NCI-H774 (cell line): Measurements from ENCODE around the gene NODAL.

Experiments used
- DNase-seq: peaks from one replicate; lab custom pipeline; 2025; lab: John Stamatoyannopoulos, UW

Gene NODAL

DNA sequence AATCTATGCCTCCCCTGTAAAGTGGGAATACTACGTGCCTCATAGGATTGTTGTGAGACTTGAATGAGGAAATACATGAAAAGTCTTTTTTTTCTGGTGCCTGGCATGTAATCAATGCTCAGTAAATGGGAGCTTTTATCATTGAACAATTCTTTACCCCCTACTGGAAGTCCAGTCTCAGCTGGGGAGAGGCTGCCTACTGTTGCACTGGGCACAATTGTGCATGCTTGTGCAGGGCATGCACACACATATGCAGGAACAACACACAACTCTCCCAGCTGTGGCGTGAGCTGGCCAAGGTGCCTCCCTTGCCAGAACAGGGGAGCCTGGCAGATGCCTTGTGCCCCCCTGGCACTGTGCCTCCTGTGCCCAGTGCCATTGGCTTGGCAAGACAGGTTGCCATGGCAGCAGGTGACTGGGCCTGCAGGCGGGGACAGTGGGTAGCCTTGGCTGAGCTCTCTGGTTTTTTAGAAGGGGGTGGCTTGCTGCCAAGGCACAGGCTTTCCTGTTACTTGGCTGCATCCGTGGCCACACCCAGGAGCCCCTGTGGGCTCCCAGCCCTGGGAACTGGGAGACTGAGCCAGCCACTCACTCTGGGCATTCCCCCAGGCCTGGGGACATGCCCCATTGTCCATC is 21.0 kb upstream of the NODAL start:
- DNase-seq = peak; percentile 43

DNA sequence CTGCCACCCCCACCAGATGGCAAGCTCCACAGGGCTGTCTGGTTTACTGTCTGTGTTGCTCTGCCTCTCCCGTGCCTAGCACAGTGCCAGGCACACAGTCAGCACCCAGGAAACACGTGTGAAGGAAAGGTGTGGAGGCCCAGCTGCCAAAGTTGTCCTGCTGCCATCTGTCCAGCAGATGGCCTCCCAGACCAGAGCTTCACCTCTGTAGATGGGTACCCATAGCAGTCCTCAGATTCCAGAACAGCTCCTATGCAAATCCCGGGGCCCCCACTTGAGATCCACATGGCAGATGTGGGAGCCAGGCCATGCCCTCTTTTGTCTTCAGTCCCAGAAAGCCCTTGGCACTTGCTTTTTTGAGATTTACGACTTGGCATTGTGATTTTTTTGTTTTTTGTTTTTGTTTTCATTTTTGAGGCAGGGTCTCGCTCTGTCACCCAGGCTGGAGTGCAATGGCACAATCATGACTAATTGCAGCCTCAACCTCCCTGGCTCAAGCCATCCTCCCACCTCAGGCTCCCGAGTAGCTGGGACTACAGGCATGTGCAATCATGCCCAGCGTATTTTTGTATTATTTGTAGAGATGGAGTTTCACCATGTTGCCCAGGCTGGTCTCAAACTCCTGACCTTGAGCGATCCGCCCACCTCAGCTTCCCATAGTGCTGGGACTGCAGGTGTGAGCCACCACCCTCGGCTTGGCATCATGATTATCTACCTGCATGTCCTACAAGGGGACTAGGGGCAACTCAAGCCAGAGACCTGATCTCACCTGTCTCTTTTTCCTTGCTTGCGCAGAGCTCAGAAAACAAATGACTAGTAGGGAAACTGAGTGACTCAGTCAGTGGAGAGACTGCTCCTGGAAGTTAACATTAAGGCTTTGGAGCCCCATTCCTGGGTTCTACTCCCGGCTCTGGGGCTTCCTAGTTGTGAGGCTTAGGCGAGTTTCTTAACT is 20.2 kb upstream of the NODAL start:
- peak; percentile 20 for DNase-seq

DNA sequence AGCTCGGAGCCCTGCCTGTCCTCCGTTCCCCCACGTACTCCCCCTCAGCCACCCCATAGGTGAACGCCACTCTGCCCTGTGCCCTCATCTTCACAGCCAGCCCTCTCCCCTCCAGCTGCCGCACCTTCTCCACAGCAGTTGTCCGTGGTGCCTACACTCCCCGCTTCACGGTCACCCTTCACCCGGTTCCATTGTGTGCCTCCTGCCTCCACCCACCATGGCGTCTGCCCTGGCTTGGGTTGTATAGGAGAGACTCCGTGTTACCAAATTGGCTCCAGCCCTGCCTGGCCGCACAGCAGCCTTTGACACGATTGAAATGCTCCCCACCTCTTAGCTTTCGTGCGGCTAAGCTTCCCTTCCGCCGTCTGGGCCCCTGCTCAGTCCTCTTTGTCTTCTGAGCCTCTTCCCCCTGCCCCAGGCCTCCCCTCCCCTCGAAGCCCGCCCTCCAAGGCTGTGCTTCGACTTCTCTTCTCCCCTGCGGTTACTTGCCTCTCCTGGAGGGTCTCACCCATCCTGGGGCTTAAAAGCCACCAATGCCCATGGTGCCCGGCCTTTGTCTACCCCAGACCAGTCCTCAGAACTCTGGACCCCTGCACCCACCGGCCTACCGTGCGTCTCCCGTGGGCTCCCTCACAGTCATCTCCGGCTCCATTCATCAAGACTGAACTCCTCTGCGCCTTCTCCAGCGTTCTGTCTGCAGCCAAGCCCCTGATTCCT is 18.5 kb upstream of the NODAL start:
- DNase-seq = no peak

DNA sequence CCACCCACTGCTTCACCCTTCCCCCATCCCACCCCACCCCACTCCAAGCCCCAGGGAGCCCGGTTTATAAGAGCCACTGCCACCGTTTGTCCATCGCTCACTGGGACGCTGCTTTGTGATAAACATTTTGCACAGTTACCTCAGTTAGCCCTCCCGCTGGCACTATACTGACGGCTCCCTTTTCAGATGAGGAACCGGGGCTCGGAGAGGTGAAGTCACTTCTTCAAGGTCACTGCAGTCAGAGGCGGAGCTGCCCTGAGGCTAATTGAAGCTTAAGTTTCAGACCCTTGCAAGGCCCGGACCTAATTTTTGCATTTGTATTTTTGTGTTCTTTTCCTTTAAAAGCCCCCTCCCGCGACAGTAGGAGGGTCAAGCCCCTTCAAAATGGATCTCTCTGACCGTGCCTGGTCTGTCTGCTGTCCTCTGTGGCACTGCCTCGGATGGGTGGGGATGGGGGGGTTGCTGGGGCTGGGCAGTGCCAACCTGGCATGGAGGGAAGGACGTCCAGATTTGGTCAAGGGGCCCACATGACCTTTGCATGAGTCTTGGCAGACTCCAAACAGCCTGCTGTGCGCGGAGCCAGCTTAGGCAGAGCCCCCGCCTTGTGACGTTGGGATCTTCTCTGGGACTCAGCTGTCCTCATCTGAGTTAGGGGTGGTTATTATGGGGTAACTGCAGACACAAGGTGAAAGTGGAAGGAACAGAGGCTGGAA is 17.7 kb upstream of the NODAL start:
- DNase-seq = no peak

DNA sequence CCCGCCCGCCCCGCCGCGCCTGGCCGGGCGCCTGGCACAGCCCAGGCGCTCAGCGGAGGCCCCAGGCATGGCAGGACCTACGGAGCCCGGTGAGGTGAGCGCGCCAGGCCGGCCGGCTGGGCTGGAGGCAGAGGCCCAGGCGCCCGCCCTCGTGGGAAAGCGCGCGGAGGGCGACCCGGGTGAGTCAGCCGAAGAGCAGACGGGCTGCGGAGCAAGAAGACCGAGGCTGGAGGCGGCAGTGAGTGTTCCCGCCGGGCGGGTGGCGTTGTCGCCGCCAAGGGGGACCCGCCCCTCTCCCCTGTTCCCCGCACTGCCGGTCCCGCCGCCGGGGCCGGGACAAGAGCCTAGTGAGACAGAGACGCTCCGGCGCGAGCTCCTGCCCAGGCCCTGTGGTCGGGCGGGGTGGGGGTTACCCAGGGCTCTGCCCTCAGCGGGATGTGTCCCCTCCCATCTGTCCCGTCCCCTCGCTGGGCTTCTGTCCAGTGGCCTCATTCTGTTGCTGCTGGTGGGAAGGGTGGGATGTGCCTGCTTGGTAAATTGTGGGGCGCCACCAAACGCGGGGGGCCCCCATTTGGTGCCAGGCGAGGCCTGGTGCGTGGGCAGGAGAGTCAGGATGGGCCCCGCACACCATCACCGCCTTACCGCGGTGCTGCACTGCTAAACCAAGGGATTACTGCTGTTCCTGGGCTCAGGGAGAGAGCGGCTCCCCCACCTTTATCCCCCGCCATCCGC is 17.0 kb upstream of the NODAL start:
- DNase-seq = no peak

DNA sequence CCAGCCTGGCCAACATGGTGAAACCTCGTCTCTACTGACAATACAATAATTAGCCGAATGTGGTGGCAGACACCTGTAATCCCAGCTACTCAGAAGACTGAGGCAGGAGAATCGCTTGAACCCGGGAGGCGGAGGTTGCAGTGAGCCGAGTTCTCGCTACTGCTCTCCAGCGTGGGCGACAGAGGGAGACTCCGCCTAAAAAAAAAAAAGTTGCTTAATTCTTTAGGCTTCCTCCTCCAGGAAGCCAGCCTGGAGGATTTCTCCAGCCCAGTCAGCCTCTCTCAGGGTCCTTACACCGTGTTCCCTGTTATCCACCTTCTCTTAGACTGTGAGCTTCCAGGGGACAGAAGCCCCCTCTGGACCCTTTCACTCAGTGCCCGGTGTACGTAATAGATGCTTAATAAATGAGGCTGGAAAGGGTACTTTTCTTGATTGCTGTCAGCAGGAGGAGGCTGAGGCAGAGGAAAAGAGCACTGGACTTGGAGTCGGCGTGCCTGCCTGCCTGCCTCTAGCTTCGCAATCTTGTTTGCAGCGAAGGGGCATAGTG is 16.4 kb upstream of the NODAL start:
- no peak for DNase-seq

DNA sequence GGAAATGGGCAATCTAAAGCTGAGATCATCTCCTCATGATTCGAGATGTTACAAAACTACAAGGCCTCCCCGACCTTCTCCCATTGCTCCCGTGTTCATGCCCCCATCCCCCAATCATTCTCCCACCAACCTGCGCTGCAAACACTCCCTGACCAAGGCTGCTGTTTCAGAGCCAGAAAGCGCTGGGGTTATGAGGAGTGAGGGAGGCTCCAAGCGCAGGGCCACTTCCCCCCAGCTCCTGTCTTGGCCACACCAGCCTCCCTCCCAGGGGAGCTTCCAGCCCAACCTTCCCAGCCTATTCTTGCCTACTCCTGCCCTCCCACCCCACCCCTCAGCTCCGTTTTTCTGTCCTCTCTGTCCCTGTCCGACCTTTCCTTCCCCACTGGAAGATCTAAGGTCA is 14.7 kb upstream of the NODAL start:
- no peak for DNase-seq

DNA sequence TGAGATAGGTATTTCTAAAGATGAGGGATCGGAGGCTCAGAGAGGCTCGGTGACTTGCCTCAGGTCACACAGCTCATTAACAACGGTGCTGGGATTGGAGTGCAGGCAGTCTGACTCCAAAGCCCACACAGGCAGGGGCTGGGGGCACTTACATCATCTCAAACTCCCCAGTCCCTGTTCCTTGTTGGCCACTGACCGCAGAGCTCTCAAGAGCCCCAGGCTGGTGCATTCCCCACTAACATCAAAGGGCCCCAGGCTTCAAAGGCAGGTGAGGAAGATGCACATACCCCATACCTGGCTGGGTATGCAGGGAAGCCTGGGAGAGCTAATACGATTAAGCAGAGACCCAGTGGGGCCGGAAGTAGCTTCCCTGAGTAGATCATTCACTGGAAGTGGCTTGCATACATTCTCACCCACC is 13.7 kb upstream of the NODAL start:
- DNase-seq = no peak

DNA sequence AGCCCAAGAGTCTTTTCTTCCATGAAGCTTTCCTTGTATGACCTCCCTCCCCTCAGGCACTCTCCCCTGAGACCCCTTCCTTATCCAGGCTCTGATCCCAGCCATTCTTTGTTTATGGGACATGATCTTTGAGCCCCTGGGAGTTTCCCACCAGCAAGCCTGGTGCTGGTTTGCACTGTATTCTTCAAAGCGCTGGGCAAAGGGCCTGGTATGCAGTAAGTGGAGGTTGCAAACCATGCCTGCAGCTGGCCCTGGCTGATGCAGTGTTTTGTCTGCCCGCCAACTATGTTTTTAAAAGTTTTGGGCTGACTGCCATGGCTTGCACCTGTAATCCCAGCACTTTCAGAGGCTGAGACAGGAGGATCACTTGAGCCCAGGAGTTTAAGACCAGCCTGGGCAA is 6.8 kb upstream of the NODAL start:
- no peak for DNase-seq

DNA sequence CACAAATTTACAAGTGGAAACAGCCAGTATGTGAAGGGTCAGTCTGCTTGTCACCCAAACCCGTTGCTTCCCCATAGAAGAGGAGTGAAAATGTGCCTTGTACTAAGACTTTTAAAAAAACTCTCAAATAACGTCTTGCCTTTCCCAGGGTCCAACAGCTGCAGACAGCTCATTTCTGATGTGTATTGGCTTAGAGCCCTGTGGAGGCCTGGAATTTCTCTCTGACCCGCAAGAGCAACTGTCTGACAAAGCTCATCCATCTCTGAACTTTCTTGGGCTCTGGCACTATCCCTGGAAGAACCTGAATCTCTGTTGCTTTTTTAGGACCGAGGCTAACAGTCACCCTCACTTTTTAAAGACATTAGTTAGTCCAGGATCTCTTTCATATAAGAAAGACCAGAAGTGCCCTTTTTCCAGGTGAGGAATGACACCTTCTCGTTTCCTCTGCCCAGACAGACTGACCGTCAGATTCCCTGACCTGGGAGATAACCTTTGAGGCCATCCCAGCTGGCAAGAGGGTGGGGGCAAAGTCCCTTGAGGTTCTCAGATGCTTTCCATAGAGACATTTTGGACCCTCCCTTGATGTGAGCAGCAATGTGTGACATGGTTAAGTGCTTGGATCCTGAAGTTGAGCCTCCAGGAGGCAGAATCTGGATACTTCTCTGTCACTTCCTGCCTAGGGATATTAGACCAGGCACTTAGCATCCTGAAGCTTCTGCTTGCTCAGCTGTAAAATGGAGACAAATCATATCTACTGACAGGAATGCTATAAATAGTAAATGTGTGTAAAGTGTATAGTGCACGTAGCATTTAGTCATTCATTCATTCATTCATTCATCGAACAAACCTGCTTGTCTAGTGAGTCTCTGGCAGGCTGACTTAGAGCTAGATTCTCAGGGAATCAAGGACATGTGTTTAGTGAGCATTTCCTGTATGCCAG is 4.5 kb upstream of the NODAL start:
- no peak for DNase-seq

DNA sequence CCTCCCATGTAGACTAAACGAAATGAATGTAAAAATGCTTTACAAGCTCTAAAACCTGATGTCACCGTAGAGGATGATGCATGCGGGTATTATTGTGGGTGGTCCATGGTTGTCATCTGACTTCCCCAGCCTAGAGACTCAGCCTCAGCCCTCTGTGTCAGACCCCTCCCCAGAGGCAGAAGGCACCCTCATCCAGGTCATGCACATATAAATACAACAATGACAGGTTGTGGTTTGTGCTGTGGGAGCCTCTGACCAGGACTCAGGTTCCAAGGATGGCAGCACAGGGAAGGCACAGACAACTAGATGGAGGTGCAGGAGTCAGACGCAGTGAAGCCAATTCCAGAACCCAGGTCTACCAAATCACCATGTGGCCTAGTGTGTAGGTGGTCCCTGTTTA is 3.3 kb upstream of the NODAL start:
- DNase-seq = no peak

DNA sequence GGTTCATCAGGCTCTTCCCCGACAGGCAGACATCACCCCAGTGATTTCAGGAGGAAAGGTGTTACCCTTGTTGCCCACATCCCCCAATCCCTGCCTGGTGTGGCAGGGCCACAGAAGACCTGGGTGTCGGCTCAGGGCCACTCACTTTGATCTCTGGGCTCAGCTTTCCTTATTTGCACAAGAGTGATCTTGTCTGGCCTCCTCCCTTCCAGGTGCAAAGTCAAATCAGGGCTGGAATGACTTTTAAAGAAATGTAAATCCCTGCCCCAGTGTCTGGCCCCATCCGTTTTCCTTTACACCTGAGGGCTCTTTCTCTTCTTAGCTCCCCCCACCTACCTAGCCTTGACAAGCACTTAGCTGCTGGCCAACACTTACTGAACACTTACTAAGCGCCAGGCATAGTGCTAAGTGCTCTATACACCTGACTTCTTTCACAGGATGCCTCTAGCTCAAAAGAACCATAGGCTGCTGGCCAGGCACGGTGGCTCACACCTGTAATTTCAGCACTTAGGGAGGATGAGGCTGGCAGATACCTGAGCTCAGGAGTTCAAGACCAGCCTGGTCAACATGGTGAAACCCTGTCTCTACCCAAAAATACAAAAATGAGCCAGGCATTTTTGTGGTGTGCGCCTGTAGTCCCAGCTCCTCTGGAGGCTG is 979 bp upstream of the NODAL start:
- DNase-seq = no peak

DNA sequence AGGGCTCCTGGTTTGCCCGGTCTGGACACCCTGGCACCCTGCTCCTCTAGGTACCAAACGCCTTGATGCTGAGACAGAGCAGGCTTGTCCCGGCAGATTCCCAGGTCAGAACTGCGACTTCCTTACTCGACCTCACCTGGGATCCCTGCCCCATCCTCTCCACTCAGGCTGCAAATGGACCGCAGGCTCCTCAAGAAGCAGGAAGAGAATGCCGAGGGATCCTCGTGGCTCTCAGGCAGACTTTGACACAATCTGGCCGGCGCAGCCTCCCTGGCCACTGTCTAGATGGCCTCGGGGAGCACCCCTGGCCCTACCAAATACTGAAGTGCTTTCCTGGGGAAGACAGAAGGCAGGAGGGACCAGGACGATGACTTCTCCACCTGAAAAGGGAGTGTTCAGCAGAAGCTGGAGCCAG is 421 bp upstream of the NODAL start:
- no peak for DNase-seq

DNA sequence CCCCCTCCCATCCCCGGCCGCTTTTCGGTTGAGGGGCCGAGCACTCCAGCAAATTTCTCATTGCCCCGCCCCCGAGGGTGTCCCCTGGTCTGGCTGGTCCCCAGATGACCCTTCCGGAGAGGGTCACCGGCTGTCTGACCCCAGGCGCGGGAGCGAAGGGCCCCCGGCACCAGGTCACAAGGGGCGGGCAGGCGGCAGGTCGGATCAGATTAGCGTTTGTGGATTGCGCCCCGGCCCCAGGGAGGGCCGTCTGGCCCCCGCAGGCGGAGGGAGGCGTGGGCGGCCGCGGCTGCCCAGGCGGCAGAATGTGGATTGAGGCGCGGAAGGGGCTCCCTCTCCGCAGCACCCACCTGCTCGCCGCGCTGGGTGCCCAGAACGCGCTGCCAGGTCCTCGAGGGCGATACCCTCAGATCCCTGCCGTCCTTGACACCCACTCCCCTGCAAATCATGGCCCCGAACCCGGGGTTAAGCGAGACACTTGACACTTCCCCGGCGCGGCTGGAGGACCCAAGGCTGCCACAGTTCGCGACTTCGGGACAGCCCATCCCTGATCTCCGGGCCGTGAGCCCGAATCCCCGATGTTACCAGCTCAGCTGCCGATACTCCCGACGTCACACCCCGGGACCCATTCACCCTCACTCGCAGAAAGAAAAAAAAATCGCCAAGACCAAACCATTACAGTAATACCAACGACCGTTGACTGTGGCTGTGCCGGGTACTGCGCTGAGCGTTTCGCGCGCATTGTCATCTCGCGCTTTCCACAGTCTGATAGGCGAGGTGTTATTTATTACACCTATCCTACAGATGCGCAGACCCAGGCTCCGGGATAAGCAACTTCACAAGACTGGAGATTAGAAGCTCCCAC is 953 bp downstream of the NODAL start:
- DNase-seq = no peak

DNA sequence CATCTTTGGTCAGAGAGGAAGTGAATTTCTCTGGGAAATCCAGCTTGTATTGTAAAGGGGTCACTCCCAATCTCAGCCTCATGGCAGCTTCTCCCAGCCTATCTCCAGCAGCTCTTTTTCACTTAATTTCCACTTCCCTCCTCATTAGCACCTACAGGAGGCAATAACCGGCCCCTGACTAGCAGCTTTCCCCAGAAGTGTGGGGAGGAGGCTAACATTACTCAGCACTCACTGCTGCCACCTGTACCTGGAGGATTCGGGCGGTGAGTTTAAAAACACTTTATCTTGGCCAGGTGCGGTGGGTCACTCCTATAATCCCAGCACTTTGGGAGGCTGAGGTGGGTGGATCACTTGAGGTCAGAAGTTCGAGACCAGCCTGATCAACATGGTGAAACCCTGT is 3.8 kb downstream of the NODAL start:
- DNase-seq = no peak

DNA sequence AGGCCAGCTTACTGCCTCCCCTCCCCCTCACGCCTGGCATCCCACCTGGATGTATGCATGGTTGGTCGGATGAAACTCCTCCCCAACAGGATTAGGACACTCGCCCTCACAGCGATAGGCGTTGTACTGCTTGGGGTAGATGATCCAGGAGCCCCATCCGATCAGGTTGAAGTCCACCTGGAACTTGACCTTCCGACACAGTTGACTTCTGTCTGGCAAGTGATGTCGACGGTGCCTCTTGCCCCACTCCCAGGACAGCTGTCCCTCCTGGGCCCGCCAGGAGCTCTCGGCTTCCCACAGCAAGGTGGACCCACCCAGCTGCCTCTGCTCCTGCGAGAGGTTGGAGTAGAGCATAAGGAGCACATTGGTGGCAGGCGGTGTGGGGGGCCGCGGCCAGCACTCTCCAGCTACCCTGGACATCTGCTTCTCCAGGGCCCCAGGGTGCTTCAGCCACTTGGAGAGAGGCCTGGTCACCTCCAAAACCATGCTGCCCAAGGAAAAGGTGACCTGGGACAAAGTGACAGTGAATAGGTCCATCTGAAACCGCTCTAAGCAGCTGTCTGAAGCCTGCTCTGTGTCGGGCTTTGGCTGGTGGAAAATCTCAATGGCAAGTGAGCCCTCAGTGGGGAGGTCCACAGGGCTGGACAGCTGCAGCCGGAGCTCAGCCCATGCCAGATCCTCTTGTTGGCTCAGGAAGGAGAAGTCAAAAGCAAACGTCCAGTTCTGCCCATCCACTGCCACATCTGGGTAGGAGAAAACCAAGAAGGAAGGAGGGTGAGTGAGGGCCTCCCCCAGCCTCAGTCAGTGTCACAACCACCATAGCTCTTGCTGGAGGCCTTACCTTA is 6.0 kb downstream of the NODAL start:
- DNase-seq = no peak

DNA sequence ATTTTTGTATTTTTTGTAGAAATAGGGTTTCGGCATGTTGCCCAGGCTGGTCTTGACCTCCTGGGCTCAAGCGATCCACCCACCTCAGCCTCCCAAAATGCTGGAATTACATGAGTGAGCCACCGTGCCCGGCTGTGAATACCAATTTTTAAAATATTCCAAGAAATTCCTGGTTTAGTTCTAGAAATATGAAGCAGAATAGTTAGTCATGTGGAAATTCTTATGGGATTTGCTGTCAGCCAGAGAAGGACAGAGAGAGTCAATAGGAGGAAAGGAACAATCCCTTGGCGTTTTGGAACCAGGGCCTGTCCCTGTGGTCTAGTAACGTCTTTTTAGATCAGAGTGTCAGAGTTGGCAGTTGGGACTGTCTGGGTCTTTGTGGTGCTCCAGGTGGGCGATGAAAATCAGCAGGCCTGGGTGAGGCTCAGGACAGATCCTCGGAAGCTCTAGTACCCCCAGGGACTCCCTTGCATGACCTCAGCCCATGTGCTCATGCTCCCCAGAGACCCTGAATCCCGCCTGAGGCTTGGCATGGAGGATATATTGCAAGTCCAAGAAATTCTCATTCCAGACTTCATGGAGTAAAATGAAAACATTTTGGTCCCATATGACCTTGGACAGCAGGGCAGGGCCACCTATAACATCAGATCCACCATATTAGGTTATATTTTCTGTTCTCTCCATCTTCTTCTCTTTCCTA is 7.8 kb downstream of the NODAL start:
- no peak for DNase-seq
